ENCODE results near the gene DUSP7.

The DUSP7 gene

DNA sequence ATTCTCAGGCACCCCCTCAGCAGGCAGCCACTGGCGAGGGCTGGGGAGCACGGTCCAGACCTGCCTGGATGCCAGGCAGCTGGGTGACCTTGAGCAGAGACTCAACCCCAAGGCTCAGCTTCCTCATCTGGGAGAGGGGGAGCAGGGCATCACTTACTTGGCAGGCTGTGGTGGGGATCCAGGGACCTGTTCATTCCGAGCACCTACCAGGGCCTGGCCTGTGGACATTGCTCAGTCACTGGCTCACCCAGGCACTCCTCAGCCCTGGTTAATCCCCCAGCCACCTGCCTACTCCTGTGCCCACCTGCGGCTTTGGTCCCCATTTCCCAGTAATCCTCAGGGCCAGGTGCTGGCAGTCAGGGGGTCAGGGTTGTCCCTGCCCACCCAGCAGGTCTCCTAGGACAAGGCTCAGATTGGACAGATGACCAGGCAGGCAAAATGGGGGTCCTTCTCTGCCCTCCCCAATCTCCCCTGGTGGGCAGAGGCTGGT, 51.4 kb downstream of the DUSP7 start:
- no peak for DNase-seq

DNA sequence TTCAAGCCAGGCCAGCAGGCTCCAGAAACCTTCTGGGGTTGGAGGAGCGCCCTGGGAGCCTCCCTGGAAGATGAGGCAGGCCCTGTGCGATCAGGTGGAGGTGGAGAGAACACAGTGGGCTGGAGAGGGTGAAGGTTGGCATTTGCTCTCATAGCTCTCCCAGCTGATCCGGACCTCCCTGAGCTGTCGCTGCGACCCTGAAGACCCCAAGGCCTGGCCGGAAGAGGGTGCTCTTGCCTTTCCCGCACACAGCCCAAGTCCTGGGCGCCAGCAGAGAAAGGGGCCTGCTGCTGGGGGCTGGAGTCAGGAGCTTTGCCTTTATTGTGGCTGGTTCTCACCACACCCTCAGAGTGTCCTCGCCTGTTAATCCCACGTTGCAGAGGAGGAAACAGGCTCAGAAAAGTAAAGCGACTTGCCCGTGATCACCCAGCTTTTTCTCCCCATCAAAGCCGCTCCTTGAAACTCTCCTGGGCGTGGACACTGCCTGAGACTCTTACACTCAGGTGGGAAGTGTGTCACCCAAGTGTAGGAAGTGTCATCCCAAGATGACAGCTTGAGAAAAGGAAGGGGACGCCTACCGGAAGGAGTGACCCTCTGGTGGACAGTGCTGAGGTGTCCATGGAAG, 52.1 kb downstream of the DUSP7 start:
- DNase-seq, result no peak

DNA sequence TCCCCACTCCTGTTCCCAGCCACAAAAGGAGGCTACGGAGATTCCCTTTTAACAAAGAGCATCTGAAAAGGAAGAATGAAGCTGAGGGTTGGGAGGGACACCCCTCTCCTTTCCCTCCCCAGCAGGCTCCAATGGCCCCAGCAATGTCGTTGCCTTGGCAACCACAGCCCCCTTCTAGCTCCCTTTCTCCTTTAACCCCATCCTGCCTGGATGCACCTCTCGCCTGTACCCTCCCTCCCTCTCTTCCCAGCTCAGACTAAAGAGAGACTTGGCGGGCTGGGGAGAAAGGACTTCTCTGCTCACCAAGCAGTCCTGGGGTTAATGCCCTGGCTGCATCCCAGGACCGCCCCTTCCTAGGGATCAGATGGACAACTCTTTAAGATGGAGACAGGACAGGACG, 53.6 kb downstream of the DUSP7 start:
- DNase-seq, result no peak

DNA sequence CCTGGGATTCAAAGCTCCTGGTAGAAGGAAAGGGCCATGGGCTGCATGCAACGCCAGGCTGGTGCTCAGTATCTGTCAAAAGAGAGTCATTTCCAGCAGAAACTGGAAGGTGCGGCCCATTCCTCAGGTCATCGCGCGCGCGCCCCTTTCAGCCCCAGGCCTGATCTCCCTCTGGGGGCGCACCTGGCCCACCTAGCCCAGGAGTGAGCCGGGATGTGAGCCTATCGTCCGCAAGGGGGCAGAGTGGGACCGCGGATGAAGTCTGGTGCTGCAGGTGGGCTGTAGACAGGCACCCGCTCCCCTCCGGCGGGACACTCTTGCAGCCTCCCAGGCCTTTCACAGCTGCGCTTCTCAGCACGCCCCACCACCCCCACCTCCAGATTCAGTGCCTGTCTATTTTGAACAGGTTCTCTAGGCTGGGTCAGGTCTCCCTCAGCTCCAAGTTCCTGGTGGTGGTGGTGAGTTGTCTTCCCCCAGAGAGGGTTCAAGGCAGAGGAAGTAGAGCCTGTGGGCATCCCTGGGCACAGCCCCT, 54.9 kb downstream of the DUSP7 start:
- DNase-seq, result peak; percentile 33

GRCh38 chr3:51999846-52000245, 56.5 kb downstream of the DUSP7 start:
- DNase-seq, result no peak

All from NCI-H226 (cell line).